GM21390 (cell line): ENCODE data around the gene MBD4.
"Not testable (repeated sequence)": the region's sequence is repeated elsewhere in the genome, so short reads cannot be mapped to it uniquely, and the experiment has no call there.

Source experiments
- ATAC-seq: cut with Tn5 transposase; IDR thresholded peaks from one replicate; pipeline ENCODE4 v1.9.1; 2021; ENCODE audit not compliant: unreplicated experiment

The MBD4 gene

GRCh38 chr3:129412542-129413198 lies 27.1 kb downstream of the MBD4 start:
- no peak for ATAC-seq

- ATAC-seq, result no peak
These were observed 28.8 kb downstream of the MBD4 start for GRCh38 chr3:129410971-129411370.

- no peak for ATAC-seq
These were observed 30.2 kb downstream of the MBD4 start for GRCh38 chr3:129409541-129409940.

GRCh38 chr3:129404610-129405009 lies 35.1 kb downstream of the MBD4 start:
- peak; percentile 66 for ATAC-seq

- ATAC-seq, result no peak
These were observed 35.6 kb downstream of the MBD4 start for GRCh38 chr3:129404130-129404529.

- ATAC-seq, result no peak
These were observed 36.3 kb downstream of the MBD4 start for GRCh38 chr3:129403450-129403849.

- no peak for ATAC-seq
These were observed 37.1 kb downstream of the MBD4 start for GRCh38 chr3:129402616-129403015.

- ATAC-seq, result no peak
These were observed 37.5 kb downstream of the MBD4 start for GRCh38 chr3:129402210-129402609.

GRCh38 chr3:129399895-129400357 lies 39.8 kb downstream of the MBD4 start:
- ATAC-seq, result no peak

- ATAC-seq, result peak; percentile 80
These were observed 40.4 kb downstream of the MBD4 start for GRCh38 chr3:129399145-129399894.

GRCh38 chr3:129398803-129399144 lies 41.0 kb downstream of the MBD4 start:
- ATAC-seq, result peak; percentile 11

GRCh38 chr3:129393760-129394564 lies 45.8 kb downstream of the MBD4 start:
- ATAC-seq, result not testable (repeated sequence)

GRCh38 chr3:129393271-129393670 lies 46.5 kb downstream of the MBD4 start:
- no peak for ATAC-seq

- not testable (repeated sequence) for ATAC-seq
These were observed 47.5 kb downstream of the MBD4 start for GRCh38 chr3:129392106-129392887.

- not testable (repeated sequence) for ATAC-seq
These were observed 48.2 kb downstream of the MBD4 start for GRCh38 chr3:129391583-129391982.

- ATAC-seq, result no peak
These were observed 50.2 kb downstream of the MBD4 start for GRCh38 chr3:129389572-129389937.

GRCh38 chr3:129388791-129389571 lies 50.8 kb downstream of the MBD4 start:
- not testable (repeated sequence) for ATAC-seq

- no peak for ATAC-seq
These were observed 52.3 kb downstream of the MBD4 start for GRCh38 chr3:129387487-129387886.

- ATAC-seq, result no peak
These were observed 52.8 kb downstream of the MBD4 start for GRCh38 chr3:129386984-129387383.

GRCh38 chr3:129385507-129385906 lies 54.2 kb downstream of the MBD4 start:
- ATAC-seq, result not testable (repeated sequence)
